Neural cell (in vitro differentiated cells): ENCODE data around the gene TMEM119. TPM values are rescaled to one million over a fixed set of nuclear protein-coding genes. Genes with fewer than 3 reads are reported as not detected.

Experiments used
- H2AFZ ChIP-seq: fragments of 200-600, 300-800 bp; sonication (generic), shearing (Covaris generic); 2 replicates; pipeline ENCODE4 v1.6.0; 2014; ENCODE audit warnings: low read depth, mild to moderate bottlenecking, antibody characterized with exemption, low read length, moderate library complexity
- H3F3A ChIP-seq: fragments of 200-600 bp; shearing (Covaris generic); 2 replicates; pipeline ENCODE4 v1.6.1; 2016; ENCODE audit warnings: mild to moderate bottlenecking, moderate library complexity, mixed read lengths, antibody characterized with exemption, low read length; ENCODE audit not compliant: insufficient read depth, poor library complexity, severe bottlenecking
- H3K27ac ChIP-seq: fragments of 200-600, 300-800 bp; sonication (generic), shearing (Covaris generic); 2 replicates; pipeline ENCODE4 v1.5.1; 2014; ENCODE audit warnings: mild to moderate bottlenecking, low read length, moderate library complexity
- H3K27me3 ChIP-seq: fragments of 300-800, 200-600 bp; sonication (generic), shearing (Covaris generic); 2 replicates; pipeline ENCODE4 v1.6.0; 2014; ENCODE audit warnings: mild to moderate bottlenecking, low read depth, low read length, moderate library complexity; ENCODE audit not compliant: insufficient read depth
- H3K36me3 ChIP-seq: fragments of 300-800, 200-600 bp; sonication (generic), shearing (Covaris generic); 2 replicates; pipeline ENCODE4 v1.5.1; 2014; ENCODE audit warnings: mild to moderate bottlenecking, antibody characterized with exemption, low read length, moderate library complexity; ENCODE audit not compliant: insufficient read depth
- H3K4me2 ChIP-seq: fragments of 300-800, 200-600 bp; sonication (generic), shearing (Covaris generic); 2 replicates; pipeline ENCODE4 v1.6.0; 2014; ENCODE audit warnings: mild to moderate bottlenecking, low read length
- H3K4me3 ChIP-seq: fragments of 300-800, 200-600 bp; sonication (generic), shearing (Covaris generic); 2 replicates; pipeline ENCODE4 v1.5.1; 2014; ENCODE audit warnings: mild to moderate bottlenecking, low read length, moderate library complexity
- H3K79me2 ChIP-seq: fragments of 200-600 bp; shearing (Covaris generic); replicated peaks from 2 replicates; pipeline ENCODE4 v1.6.0; 2014; ENCODE audit warnings: mild to moderate bottlenecking, low read length, moderate library complexity; ENCODE audit not compliant: insufficient read depth
- H3K9ac ChIP-seq: fragments of 300-800, 200-600 bp; sonication (generic), shearing (Covaris generic); 2 replicates; pipeline ENCODE4 v1.6.1; 2016; ENCODE audit warnings: mild to moderate bottlenecking, low read length, mixed read lengths
- H3K9me2 ChIP-seq: fragments of 200-600 bp; shearing (Covaris generic); 2 replicates; pipeline ENCODE4 v1.6.1; 2016; ENCODE audit warnings: mild to moderate bottlenecking, low read length, mixed read lengths; ENCODE audit not compliant: insufficient read depth
- H3K9me3 ChIP-seq: fragments of 200-600, 300-800 bp; sonication (generic), shearing (Covaris generic); 2 replicates; pipeline ENCODE4 v1.6.1; 2016; ENCODE audit warnings: mild to moderate bottlenecking, mixed run types, low read length, moderate library complexity, mixed read lengths
- H4K20me1 ChIP-seq: fragments of 200-600 bp; shearing (Covaris generic); 2 replicates; pipeline ENCODE4 v1.6.1; 2016; ENCODE audit warnings: mild to moderate bottlenecking, mixed run types; ENCODE audit not compliant: insufficient read depth
- CTCF ChIP-seq: fragments of 450-650 bp; IDR thresholded peaks from 2 replicates; pipeline ENCODE4 v1.5.1; 2014; ENCODE audit warnings: antibody characterized with exemption, mild to moderate bottlenecking, moderate library complexity; ENCODE audit not compliant: poor library complexity, severe bottlenecking
- EP300 ChIP-seq: fragments of 450-650 bp; conservative IDR thresholded peaks from 2 replicates; pipeline ENCODE4 v1.6.1; 2014; ENCODE audit warnings: antibody characterized with exemption, mild to moderate bottlenecking, moderate library complexity; ENCODE audit not compliant: poor library complexity, severe bottlenecking
- EZH2 ChIP-seq: fragments of 200-600, 300-800 bp; shearing (Covaris generic), sonication (generic); IDR thresholded peaks from 2 replicates; pipeline ENCODE4 v1.6.1; 2014; ENCODE audit warnings: antibody characterized with exemption, low read length, borderline replicate concordance, mild to moderate bottlenecking; ENCODE audit not compliant: insufficient read depth, poor library complexity, severe bottlenecking
- MXI1 ChIP-seq: fragments of 450-650 bp; conservative IDR thresholded peaks from 2 replicates; pipeline ENCODE4 v1.6.1; 2014; ENCODE audit warnings: antibody characterized with exemption, mild to moderate bottlenecking; ENCODE audit not compliant: poor library complexity, severe bottlenecking
- POLR2AphosphoS5 ChIP-seq: IDR thresholded peaks from 2 replicates; pipeline ENCODE4 v1.6.1; 2012
- RAD21 ChIP-seq: fragments of 450-650 bp; conservative IDR thresholded peaks from 2 replicates; pipeline ENCODE4 v1.6.1; 2014; ENCODE audit warnings: antibody characterized with exemption, mild to moderate bottlenecking, moderate library complexity
- SMC3 ChIP-seq: fragments of 450-650 bp; conservative IDR thresholded peaks from 2 replicates; pipeline ENCODE4 v1.6.1; 2014; ENCODE audit warnings: antibody characterized with exemption, mild to moderate bottlenecking, moderate library complexity; ENCODE audit not compliant: poor library complexity
- TAF1 ChIP-seq: IDR thresholded peaks from 2 replicates; pipeline ENCODE4 v1.6.1; 2012; ENCODE audit warnings: low read depth
- polyA plus RNA-seq: library from polyadenylated mRNA; depleted of rRNA; stranded (reverse); fragments of >200 nt; gene quantifications from 2 replicates; pipeline ENCODE4 v1.2.3, GENCODE V29; 2014
- TF ChIP-seq, protein P1 (sequence below): IDR thresholded peaks from 2 replicates; pipeline ENCODE4 v1.6.1; 2012; ENCODE audit warnings: borderline replicate concordance

Gene TMEM119
- polyA plus RNA-seq, 1 donor from 2014 or later = not detected

GRCh38 chr12:108599541-108599940 lies 1.7 kb upstream of the TMEM119 start:
- Histone ChIP-seq H3K9me3 (no peaks in the 10 kb centered on the region), H3K27me3 (no peaks in the 10 kb centered on the region), H3K79me2 (no peaks in the 10 kb centered on the region), H3K9me2 (no peaks in the 10 kb centered on the region), H3K4me2 (no peak overlapping the region), H3K4me3 (no peak overlapping the region), H3F3A (no peaks in the 10 kb centered on the region), H3K9ac (no peak overlapping the region), H2AFZ (no peak overlapping the region), H3K27ac (no peak overlapping the region), H4K20me1 (no peaks in the 10 kb centered on the region), H3K36me3 (no peaks in the 10 kb centered on the region)
- TF ChIP-seq MXI1 (no peak), TAF1 (no peak), RAD21 (no peak), CTCF (no peak), SMC3 (no peak), EP300 (no peak), EZH2 (no peak), POLR2AphosphoS5 (no peak)
- TF ChIP-seq, protein P1, sequence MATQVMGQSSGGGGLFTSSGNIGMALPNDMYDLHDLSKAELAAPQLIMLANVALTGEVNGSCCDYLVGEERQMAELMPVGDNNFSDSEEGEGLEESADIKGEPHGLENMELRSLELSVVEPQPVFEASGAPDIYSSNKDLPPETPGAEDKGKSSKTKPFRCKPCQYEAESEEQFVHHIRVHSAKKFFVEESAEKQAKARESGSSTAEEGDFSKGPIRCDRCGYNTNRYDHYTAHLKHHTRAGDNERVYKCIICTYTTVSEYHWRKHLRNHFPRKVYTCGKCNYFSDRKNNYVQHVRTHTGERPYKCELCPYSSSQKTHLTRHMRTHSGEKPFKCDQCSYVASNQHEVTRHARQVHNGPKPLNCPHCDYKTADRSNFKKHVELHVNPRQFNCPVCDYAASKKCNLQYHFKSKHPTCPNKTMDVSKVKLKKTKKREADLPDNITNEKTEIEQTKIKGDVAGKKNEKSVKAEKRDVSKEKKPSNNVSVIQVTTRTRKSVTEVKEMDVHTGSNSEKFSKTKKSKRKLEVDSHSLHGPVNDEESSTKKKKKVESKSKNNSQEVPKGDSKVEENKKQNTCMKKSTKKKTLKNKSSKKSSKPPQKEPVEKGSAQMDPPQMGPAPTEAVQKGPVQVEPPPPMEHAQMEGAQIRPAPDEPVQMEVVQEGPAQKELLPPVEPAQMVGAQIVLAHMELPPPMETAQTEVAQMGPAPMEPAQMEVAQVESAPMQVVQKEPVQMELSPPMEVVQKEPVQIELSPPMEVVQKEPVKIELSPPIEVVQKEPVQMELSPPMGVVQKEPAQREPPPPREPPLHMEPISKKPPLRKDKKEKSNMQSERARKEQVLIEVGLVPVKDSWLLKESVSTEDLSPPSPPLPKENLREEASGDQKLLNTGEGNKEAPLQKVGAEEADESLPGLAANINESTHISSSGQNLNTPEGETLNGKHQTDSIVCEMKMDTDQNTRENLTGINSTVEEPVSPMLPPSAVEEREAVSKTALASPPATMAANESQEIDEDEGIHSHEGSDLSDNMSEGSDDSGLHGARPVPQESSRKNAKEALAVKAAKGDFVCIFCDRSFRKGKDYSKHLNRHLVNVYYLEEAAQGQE = no peak

GRCh38 chr12:108598553-108599250 lies 818 bp upstream of the TMEM119 start:
- Histone ChIP-seq H4K20me1 (no peaks in the 10 kb centered on the region), H3K79me2 (no peaks in the 10 kb centered on the region), H3K27ac (no peak overlapping the region), H3K9me2 (no peaks in the 10 kb centered on the region), H3K27me3 (no peaks in the 10 kb centered on the region), H2AFZ (no peak overlapping the region), H3K4me3 (no peak overlapping the region), H3F3A (no peaks in the 10 kb centered on the region), H3K36me3 (no peaks in the 10 kb centered on the region), H3K9me3 (no peaks in the 10 kb centered on the region), H3K9ac (no peak overlapping the region), H3K4me2 (no peak overlapping the region)
- TF ChIP-seq, protein P1 = no peak
- TF ChIP-seq TAF1 = no peak
- no peak for TF ChIP-seq EZH2
- TF ChIP-seq EP300 = no peak
- no peak for TF ChIP-seq CTCF
